ENCODE results near the gene CCDC70.

CCDC70 gene

GRCh38 chr13:51873117-51873798, 11.5 kb downstream of the CCDC70 start:
- ChIA-PET CTCF (no interaction called here), POLR2A (no interaction called here)
- no peak overlapping the region for H3K27ac ChIP-seq (ENCODE audit: extremely low read depth, low read depth, low read length)
- H3K9me3 ChIP-seq (ENCODE audit: control insufficient read depth, insufficient read depth, low read depth, low read length): no peaks in the 10 kb centered on the region
- no peak overlapping the region for H3K4me3 ChIP-seq (ENCODE audit: low read depth, low read length)
- H3K4me1 ChIP-seq (ENCODE audit: control insufficient read depth, insufficient read depth, low read length): no peaks in the 10 kb centered on the region
- no peaks in the 10 kb centered on the region for H3K36me3 ChIP-seq (ENCODE audit: control insufficient read depth in 2 of 2, insufficient read depth in 1 of 2, low read length in 2 of 2)
- TF ChIP-seq ZNF529 (tag by site-specific recombination; IDR thresholded peaks at IDR 0.05; ENCODE audit: insufficient replicate concordance) (no peak), FEZF1 (tag by site-specific recombination; IDR thresholded peaks at IDR 0.05) (no peak), SETDB1 (IDR thresholded peaks at IDR 0.05; ENCODE audit: insufficient read length, low read length) (no peak), ZBTB8A (tag by site-specific recombination; IDR thresholded peaks at IDR 0.05) (no peak), ZNF791 (tag by site-specific recombination; IDR thresholded peaks at IDR 0.05) (no peak), ZNF776 (tag by site-specific recombination; IDR thresholded peaks at IDR 0.05; ENCODE audit: borderline replicate concordance) (no peak), ZNF248 (tag by site-specific recombination; IDR thresholded peaks at IDR 0.05) (no peak), ZIC2 (tag by site-specific recombination; IDR thresholded peaks at IDR 0.05) (no peak)

- Histone ChIP-seq H3K36me3 (ENCODE audit: control insufficient read depth in 2 of 2, insufficient read depth in 1 of 2, low read length in 2 of 2) (no peaks in the 10 kb centered on the region), H3K9me3 (ENCODE audit: control insufficient read depth, insufficient read depth, low read depth, low read length) (no peaks in the 10 kb centered on the region), H3K27ac (ENCODE audit: extremely low read depth, low read depth, low read length) (no peak overlapping the region), H3K4me1 (ENCODE audit: control insufficient read depth, insufficient read depth, low read length) (no peaks in the 10 kb centered on the region), H3K4me3 (ENCODE audit: low read depth, low read length) (no peak overlapping the region)
- CTCF ChIA-PET: no interaction called here
- TF ChIP-seq ZBTB20 (tag by site-specific recombination; IDR thresholded peaks at IDR 0.05) (no peak), PRDM2 (tag by site-specific recombination; IDR thresholded peaks at IDR 0.05; ENCODE audit: borderline replicate concordance) (no peak), ZNF610 (tag by site-specific recombination; IDR thresholded peaks at IDR 0.05; ENCODE audit: borderline replicate concordance) (no peak), ZNF501 (tag by site-specific recombination; IDR thresholded peaks at IDR 0.05) (no peak), ZNF514 (tag by site-specific recombination; IDR thresholded peaks at IDR 0.05) (no peak), ZFP41 (tag by site-specific recombination; IDR thresholded peaks at IDR 0.05; ENCODE audit: borderline replicate concordance) (no peak), YY1 (tag by site-specific recombination; IDR thresholded peaks at IDR 0.05) (no peak), TSHZ1 (tag by site-specific recombination; IDR thresholded peaks at IDR 0.05; ENCODE audit: borderline replicate concordance) (no peak), ZNF768 (tag by site-specific recombination; IDR thresholded peaks at IDR 0.05) (no peak), ZNF785 (tag by site-specific recombination; IDR thresholded peaks at IDR 0.05) (no peak), PRDM6 (tag by site-specific recombination; IDR thresholded peaks at IDR 0.05) (no peak), ZNF701 (tag by site-specific recombination; IDR thresholded peaks at IDR 0.05) (no peak), ZNF548 (tag by site-specific recombination; IDR thresholded peaks at IDR 0.05) (no peak), ZNF211 (tag by site-specific recombination; IDR thresholded peaks at IDR 0.05; ENCODE audit: low read depth) (no peak), ZNF521 (tag by site-specific recombination; IDR thresholded peaks at IDR 0.05) (no peak), TCF7L2 (IDR thresholded peaks at IDR 0.05; ENCODE audit: borderline replicate concordance, low read depth, low read length) (no peak)
- POLR2A ChIA-PET: no interaction called here
These were observed 12.1 kb downstream of the CCDC70 start for GRCh38 chr13:51873837-51874236.

Data from HEK293 (cell line).